A549 (cell line): ENCODE data around the gene LCE3E. TPM values are rescaled to one million over a fixed set of nuclear protein-coding genes. Genes with fewer than 3 reads are reported as not detected.
"Not testable (repeated sequence)": the region's sequence is repeated elsewhere in the genome, so short reads cannot be mapped to it uniquely, and the experiment has no call there.

Source experiments
- ATAC-seq, 2 experiments: fragments of 200-7000 bp in 1 of 2; fragments of >200 bp in 1 of 2; cut with Nextera tagmentation in 1 of 2; cut with Tn5 transposase in 1 of 2; 3 replicates each; pipeline versions ENCODE4 v1.8.0 to v1.9.1; 2018 to 2020; ENCODE audit warnings: mild to moderate bottlenecking in 1 of 2, moderate library complexity in 1 of 2
- CTCF ChIA-PET: fragments of 300-600 bp; sonication (Branson Sonifier 250); formaldehyde crosslinking; extraction: SDS; loops from one replicate; lab custom pipeline; 2021; ENCODE audit warnings: antibody characterized with exemption, inconsistent platforms; lab: Yijun Ruan, JAX
- POLR2A ChIA-PET: fragments of 350-600 bp; formaldehyde crosslinking; extraction: SDS; loops from one replicate; lab custom pipeline; 2021; ENCODE audit warnings: antibody characterized with exemption, inconsistent platforms; lab: Yijun Ruan, JAX
- DNase-seq, 2 experiments: peaks; one replicate each; pipeline versions ENCODE4 v3.0.0 to v3.0.0-alpha.2; 2011 to 2016; ENCODE audit warnings: low read depth in 1 of 2, low spot score in 1 of 2
- FAIRE-seq: peaks from 2 replicates; lab custom pipeline; 2011; peaks lifted over from hg19 to GRCh38; lab: Jason Lieb, UNC
- H3K27ac ChIP-seq, 2 experiments: fragments of >200 bp; sonication (Bioruptor Twin); formaldehyde crosslinking; 3 replicates each; pipeline ENCODE4 v1.5.1; 2016 to 2017
- H3K4me1 ChIP-seq: fragments of >200 bp; sonication (Bioruptor Twin); formaldehyde crosslinking; 3 replicates; pipeline ENCODE4 v1.6.1; 2016
- H3K4me2 ChIP-seq: fragments of >200 bp; sonication (Bioruptor Twin); formaldehyde crosslinking; 3 replicates; pipeline ENCODE4 v1.6.1; 2016
- H3K4me3 ChIP-seq: fragments of >200 bp; sonication (Bioruptor Twin); formaldehyde crosslinking; 3 replicates; pipeline ENCODE4 v1.5.1; 2016
- H3K9me3 ChIP-seq: fragments of >200 bp; sonication (Bioruptor Twin); formaldehyde crosslinking; 3 replicates; pipeline ENCODE4 v1.6.1; 2016
- ATOH8 ChIP-seq: fragments of 250-450 bp; sonication (Bioruptor Pico); IDR thresholded peaks from 2 replicates; pipeline ENCODE4 v1.5.0; 2020; ENCODE audit warnings: low read depth, mild to moderate bottlenecking, moderate library complexity
- BHLHE40 ChIP-seq: IDR thresholded peaks from 2 replicates; pipeline ENCODE4 v1.6.1; 2012; ENCODE audit warnings: low read depth, low read length, inconsistent platforms
- CBX2 ChIP-seq: fragments of 200-600 bp; sonication (generic); IDR thresholded peaks from 2 replicates; pipeline ENCODE4 v1.6.1; 2016; ENCODE audit warnings: low read depth, mild to moderate bottlenecking, borderline replicate concordance
- E2F6 ChIP-seq: IDR thresholded peaks from 2 replicates; pipeline ENCODE4 v1.6.1; 2012; ENCODE audit warnings: low read depth, borderline replicate concordance
- EHF ChIP-seq: fragments of 250-450 bp; sonication (Bioruptor Pico); IDR thresholded peaks from 2 replicates; pipeline ENCODE4 v1.5.0; 2020; ENCODE audit warnings: mild to moderate bottlenecking
- ELK1 ChIP-seq: fragments of 150-350 bp; IDR thresholded peaks from 2 replicates; pipeline ENCODE4 v1.6.1; 2014; ENCODE audit warnings: low read depth, mild to moderate bottlenecking, low read length
- FOSB ChIP-seq: fragments of 250-450 bp; sonication (Bioruptor Pico); IDR thresholded peaks from 2 replicates; pipeline ENCODE4 v1.5.0; 2020; ENCODE audit warnings: mild to moderate bottlenecking, moderate library complexity
- GATA3 ChIP-seq: IDR thresholded peaks from 2 replicates; pipeline ENCODE4 v1.6.1; 2012; ENCODE audit warnings: borderline replicate concordance
- HEYL ChIP-seq: fragments of 250-450 bp; sonication (Bioruptor Pico); IDR thresholded peaks from 2 replicates; pipeline ENCODE4 v1.8.0; 2021; ENCODE audit warnings: mild to moderate bottlenecking, moderate library complexity
- HOXB5 ChIP-seq: fragments of 250-450 bp; sonication (Bioruptor Pico); IDR thresholded peaks from 2 replicates; pipeline ENCODE4 v1.5.0; 2020; ENCODE audit warnings: mild to moderate bottlenecking, moderate library complexity
- JUN ChIP-seq, 2 experiments: fragments of >200 bp; sonication (Bioruptor Twin); formaldehyde crosslinking; IDR thresholded peaks; 2 replicates in 1 of 2; 3 replicates in 1 of 2; pipeline ENCODE4 v1.6.1; 2016 to 2017
- MAZ ChIP-seq: fragments of 150-350 bp; IDR thresholded peaks from 2 replicates; pipeline ENCODE4 v1.6.1; 2014; ENCODE audit warnings: antibody characterized with exemption, low read depth, low read length, borderline replicate concordance
- NPAS2 ChIP-seq: fragments of 250-450 bp; sonication (Bioruptor Pico); IDR thresholded peaks from 2 replicates; pipeline ENCODE4 v1.8.0; 2022; ENCODE audit warnings: mild to moderate bottlenecking, moderate library complexity, borderline replicate concordance
- PHF8 ChIP-seq: fragments of 200-600 bp; sonication (generic); IDR thresholded peaks from 2 replicates; pipeline ENCODE4 v1.6.1; 2016; ENCODE audit warnings: low read depth, mild to moderate bottlenecking, antibody characterized with exemption, moderate library complexity, borderline replicate concordance
- RNF2 ChIP-seq: fragments of 200-600 bp; sonication (generic); IDR thresholded peaks from 2 replicates; pipeline ENCODE4 v1.6.1; 2016; ENCODE audit warnings: low read depth, mild to moderate bottlenecking, antibody characterized with exemption, moderate library complexity, borderline replicate concordance
- SMC3 ChIP-seq: fragments of >200 bp; sonication (Bioruptor Twin); formaldehyde crosslinking; IDR thresholded peaks from 3 replicates; pipeline ENCODE4 v1.6.1; 2018; ENCODE audit warnings: inconsistent platforms
- SREBF2 ChIP-seq: fragments of 450-650 bp; IDR thresholded peaks from 2 replicates; pipeline ENCODE4 v1.6.1; 2014; ENCODE audit warnings: mild to moderate bottlenecking, moderate library complexity
- ZNF302 ChIP-seq: fragments of 250-450 bp; sonication (Bioruptor Pico); IDR thresholded peaks from 2 replicates; pipeline ENCODE4 v1.9.0; 2021; ENCODE audit warnings: inconsistent platforms, mild to moderate bottlenecking, moderate library complexity
- WGBS: methylation state at CpG from one replicate; pipeline ENCODE4 v1.1.6; 2017; ENCODE audit errors: missing lambda C conversion rate; 5-methylcytosine and 5-hydroxymethylcytosine counted together
- polyA plus RNA-seq, 4 experiments: library from polyadenylated mRNA; depleted of rRNA in 3 of 4; stranded (reverse); fragments of >200 nt; fragmentation: RNase III in 1 of 4; extraction: RNeasy Plus Mini Kit Qiagen cat#74134 plus additional on column Dnase treatment in 1 of 4; gene quantifications; 2 replicates in 3 of 4; 3 replicates in 1 of 4; pipeline ENCODE4 v1.2.3, GENCODE V29; 2011 to 2017

Gene LCE3E
- polyA plus RNA-seq, 2 of the 4 experiments (the other 2 are of a cell fraction): not detected

DNA sequence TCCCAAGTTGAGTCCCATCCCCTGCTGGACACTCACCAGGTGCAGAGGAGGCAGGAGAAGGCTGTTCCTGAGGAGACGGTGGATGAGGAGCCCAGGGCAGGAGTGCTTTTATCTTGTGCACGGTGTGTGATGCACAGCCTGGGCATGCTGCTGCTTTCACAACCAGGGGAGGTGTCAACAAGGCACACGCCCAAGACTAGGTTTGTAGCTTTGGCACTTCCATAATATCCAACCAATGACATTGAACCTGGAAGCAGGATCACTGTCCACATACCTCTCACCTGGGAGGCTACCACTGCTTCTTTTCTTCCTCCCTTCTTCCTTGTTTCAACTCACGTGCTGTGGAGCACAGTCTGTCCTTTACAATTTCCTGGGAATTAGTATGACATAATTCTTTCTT is 13.9 kb upstream of the LCE3E start, which contains the start of gene LCE3D:
LCE3D (minus strand) TSS at position 84 of the 400 bp plus-strand sequence. CDS start 580 bp downstream, outside the sequence.
- 17% methylated on average over 4 of the region's 4 CpGs for WGBS
- H3K4me1 ChIP-seq: peaks cover 4% of the 10 kb centered on the region; the same call in 1 of the 3 replicates
- ATAC-seq (no peak; a peak in 1 of 6 replicates), DNase-seq (no peak), FAIRE-seq (no peak)
- ChIA-PET CTCF (interaction anchor here (0.6 to 0.9 kb wide), 3 partner anchors 9 to 79 kb away, joined by 3 to 4 read pairs (median 3); partner anchors contain the start of gene LCE3A), POLR2A (no interaction called here)
- no peak within 1 kb of the TSS; a peak in 1 of 6 replicates for H3K27ac ChIP-seq
- no peaks in the 10 kb centered on the region for H3K9me3 ChIP-seq
- H3K4me2 ChIP-seq: no peak within 1 kb of the TSS
- no peak for TF ChIP-seq PHF8
- TF ChIP-seq CBX2: no peak
- TF ChIP-seq, all 56 proteins: peak for 0
- no peak within 1 kb of the TSS for H3K4me3 ChIP-seq

- WGBS: 70% methylated on average over 5 of the region's 9 CpGs
- DNase-seq, POLR2A ChIA-PET: not testable (repeated sequence)
These were observed 12.9 kb upstream of the LCE3E start for GRCh38 chr1:152579526-152579925.

GRCh38 chr1:152577168-152577567 is 10.6 kb upstream of the LCE3E start:
- CTCF ChIA-PET: interaction anchor here (0.7 to 1.3 kb wide), 2 partner anchors 42 to 44 kb away, joined by 3 read pairs; no protein-coding TSS in a partner anchor
- ATAC-seq: no peak

More at GRCh38 chr1:152579526-152579925, 12.9 kb upstream of the LCE3E start:
- not testable (repeated sequence) for H3K4me2 ChIP-seq, H3K9me3 ChIP-seq, H3K4me1 ChIP-seq, H3K27ac ChIP-seq, FAIRE-seq, ATAC-seq, H3K4me3 ChIP-seq
- CTCF ChIA-PET: interaction anchor here (0.6 to 0.9 kb wide), 5 partner anchors 9 to 61 kb away, joined by 3 read pairs; partner anchors contain the start of gene LCE3A

GRCh38 chr1:152565535-152566215 is 905 bp downstream of the LCE3E start:
- ChIA-PET POLR2A (no interaction called here), CTCF (interaction anchor here (1.0 kb wide), 1 partner anchor 32 kb away, joined by 5 read pairs; no protein-coding TSS in a partner anchor)
- Histone ChIP-seq H3K4me1 (no peaks in the 10 kb centered on the region), H3K4me3 (no peak overlapping the region), H3K9me3 (peaks cover 14% of the 10 kb centered on the region; the same call in 2 of the 3 replicates), H3K27ac (no peak overlapping the region), H3K4me2 (no peak overlapping the region)
- TF ChIP-seq FOSB (CRISPR knock-in tag): no peak
- no peak for TF ChIP-seq GATA3
- no peak for TF ChIP-seq BHLHE40
- no peak for TF ChIP-seq SMC3
- TF ChIP-seq ELK1: no peak
- ATAC-seq (no peak), FAIRE-seq (no peak), DNase-seq (no peak)
- 44% methylated on average over 12 of the region's 14 CpGs for WGBS

More at GRCh38 chr1:152577168-152577567, 10.6 kb upstream of the LCE3E start:
- TF ChIP-seq ZNF302 (CRISPR knock-in tag) (no peak), RNF2 (no peak)
- POLR2A ChIA-PET: no interaction called here
- FAIRE-seq (no peak), DNase-seq (no peak)
- H3K4me2 ChIP-seq: no peak overlapping the region
- H3K4me1 ChIP-seq: peaks cover 4% of the 10 kb centered on the region; the same call in 1 of the 3 replicates
- H3K27ac ChIP-seq: no peak overlapping the region
- no peaks in the 10 kb centered on the region for H3K9me3 ChIP-seq
- no peak overlapping the region for H3K4me3 ChIP-seq
- WGBS: 65% methylated on average over 2 of the region's 2 CpGs

DNA sequence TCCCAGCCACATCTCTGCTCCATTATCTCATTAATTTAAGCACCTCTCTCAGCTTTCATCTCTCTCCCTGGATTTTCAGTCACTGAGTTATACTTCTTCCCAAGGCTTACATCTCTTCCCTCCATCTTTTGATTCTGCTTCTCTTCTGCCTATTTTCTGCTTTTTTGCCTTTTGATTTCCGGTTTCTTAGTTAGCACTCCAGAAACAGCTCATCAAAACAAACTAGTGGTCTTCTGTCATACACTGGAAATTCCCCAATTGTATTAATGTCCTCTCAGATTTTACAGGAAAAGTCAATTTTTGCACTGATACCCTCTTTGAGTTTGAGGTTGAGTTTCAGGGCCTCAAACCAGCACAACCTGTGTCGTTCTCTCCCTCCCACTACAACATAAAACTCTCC is 1.5 kb downstream of the LCE3E start:
- CTCF ChIA-PET: no interaction called here
- TF ChIP-seq SREBF2: no peak
- TF ChIP-seq EHF (CRISPR knock-in tag): no peak
- no peak for TF ChIP-seq HOXB5 (CRISPR knock-in tag)
- no peak for TF ChIP-seq E2F6
- TF ChIP-seq NPAS2 (CRISPR knock-in tag): no peak
- TF ChIP-seq FOSB (CRISPR knock-in tag): no peak
- no peak for TF ChIP-seq ATOH8 (CRISPR knock-in tag)
- TF ChIP-seq JUN (IDR thresholded peaks at IDR 0.05): no peak
- no peak for TF ChIP-seq HEYL
- no peak for TF ChIP-seq MAZ
- TF ChIP-seq, all 56 proteins: peak for 0
- no peak overlapping the region for H3K4me3 ChIP-seq
- no peaks in the 10 kb centered on the region for H3K4me1 ChIP-seq
- 29% methylated on average over 2 of the region's 2 CpGs for WGBS
- ATAC-seq: no peak
- peaks cover 11% of the 10 kb centered on the region; the same call in 2 of the 3 replicates for H3K9me3 ChIP-seq
- no peak overlapping the region for H3K4me2 ChIP-seq
- no peak for FAIRE-seq
- DNase-seq: no peak
- POLR2A ChIA-PET: no interaction called here
- H3K27ac ChIP-seq: no peak overlapping the region

GRCh38 chr1:152548358-152548757 is 18.2 kb downstream of the LCE3E start:
- CTCF ChIA-PET, H3K4me3 ChIP-seq, H3K4me1 ChIP-seq, DNase-seq, POLR2A ChIA-PET, H3K27ac ChIP-seq, ATAC-seq, H3K9me3 ChIP-seq, H3K4me2 ChIP-seq, FAIRE-seq: not testable (repeated sequence)
- 17% methylated on average over 1 of the region's 1 CpG for WGBS
